Fibroblast of skin of right biceps (primary cell): ENCODE measurements around the gene PIGS.
"Not testable (repeated sequence)": the region's sequence is repeated elsewhere in the genome, so short reads cannot be mapped to it uniquely, and the experiment has no call there.

ENCODE experiments used
- DNase-seq: peaks from one replicate; pipeline ENCODE4 v3.0.0-alpha.2; 2013

The PIGS gene

GRCh38 chr17:28578246-28579195, 7.2 kb upstream of the PIGS start:
- no peak for DNase-seq

GRCh38 chr17:28577466-28577824, 6.1 kb upstream of the PIGS start:
- no peak for DNase-seq

GRCh38 chr17:28576758-28577465, 5.6 kb upstream of the PIGS start, which contains the start of gene ALDOC:
TSS of gene ALDOC (minus strand) at chr17:28576895. CDS start at chr17:28575532, 1,363 bp downstream.
- peak; percentile 92 for DNase-seq

GRCh38 chr17:28576016-28576415, 4.7 kb upstream of the PIGS start:
- not testable (repeated sequence) for DNase-seq

DNA sequence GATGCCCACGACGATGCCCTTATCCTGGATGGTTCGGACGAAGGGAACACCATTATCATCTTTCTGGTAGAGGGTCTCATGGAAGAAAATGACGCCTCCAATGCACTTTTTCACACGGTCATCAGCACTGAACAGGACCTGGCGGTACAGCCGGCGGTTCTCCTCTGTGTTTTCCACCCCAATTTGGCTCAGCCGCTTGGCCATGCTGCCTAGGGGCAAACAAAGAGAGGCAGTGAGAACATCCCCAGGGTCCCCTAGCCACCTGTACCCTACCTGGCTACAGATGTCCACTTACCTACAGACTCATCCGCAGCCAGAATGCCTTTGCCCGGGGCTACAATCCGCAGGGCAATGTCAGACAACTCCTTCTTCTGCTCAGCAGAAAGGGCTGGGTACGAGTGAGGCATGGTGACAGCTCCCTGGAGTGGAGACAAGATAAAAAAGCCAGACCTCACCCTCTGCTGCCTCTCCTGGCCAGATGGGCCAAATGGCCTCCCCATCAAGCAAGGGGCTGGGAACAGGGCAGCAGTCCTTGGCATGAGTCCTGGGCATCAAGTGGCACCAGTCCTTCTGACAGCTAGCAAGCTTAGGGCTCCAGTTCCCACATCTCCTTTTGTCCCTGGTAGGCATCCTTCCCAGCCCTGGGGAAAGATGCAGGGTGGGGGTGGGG, 3.9 kb upstream of the PIGS start:
- DNase-seq, result no peak

- no peak for DNase-seq
These were observed 3.2 kb upstream of the PIGS start for GRCh38 chr17:28574526-28574925.

GRCh38 chr17:28573966-28574480, 2.7 kb upstream of the PIGS start:
- no peak for DNase-seq

DNA sequence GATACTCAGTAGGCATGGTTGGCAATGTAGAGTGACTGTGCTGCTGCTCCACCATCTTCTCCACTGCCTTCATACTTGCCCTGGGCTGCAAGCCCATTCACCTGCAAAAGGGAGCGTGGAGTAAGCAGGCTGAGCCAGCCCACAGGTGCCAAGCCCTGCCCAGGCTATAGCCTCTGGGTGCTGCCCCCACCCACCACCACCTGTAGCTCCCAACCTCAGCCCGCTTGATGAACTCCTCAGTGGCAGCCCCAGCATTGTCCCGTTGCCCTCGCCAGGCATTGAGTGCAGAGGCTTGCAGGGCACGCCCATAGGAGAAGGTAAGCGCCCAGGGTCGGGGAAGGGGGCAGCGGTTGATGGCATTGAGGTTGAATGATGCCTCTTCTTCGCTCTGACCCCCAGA, 2.2 kb upstream of the PIGS start:
- no peak for DNase-seq

DNA sequence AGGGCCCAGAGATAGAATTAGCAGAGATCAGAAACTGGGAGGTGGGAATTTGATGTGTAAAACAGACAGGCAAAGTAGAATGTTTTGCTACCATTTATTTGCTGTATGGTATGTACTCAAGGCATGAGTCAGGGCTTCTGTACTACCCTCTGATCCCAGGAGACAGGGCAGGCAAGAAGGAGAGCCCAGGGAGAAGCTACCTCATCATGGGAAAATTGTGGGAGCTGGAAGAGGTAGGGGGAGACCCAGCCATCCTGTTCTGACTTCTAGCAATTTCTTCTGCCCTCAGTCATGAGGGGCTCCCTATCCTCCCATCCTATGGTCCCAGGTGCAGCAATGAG, 1.7 kb upstream of the PIGS start:
- DNase-seq, result no peak

- no peak for DNase-seq
These were observed 1.1 kb upstream of the PIGS start for GRCh38 chr17:28572259-28573039.

- no peak for DNase-seq
These were observed 486 bp downstream of the PIGS start for GRCh38 chr17:28570716-28571360.

GRCh38 chr17:28569446-28569845, 1.9 kb downstream of the PIGS start:
- no peak for DNase-seq

DNA sequence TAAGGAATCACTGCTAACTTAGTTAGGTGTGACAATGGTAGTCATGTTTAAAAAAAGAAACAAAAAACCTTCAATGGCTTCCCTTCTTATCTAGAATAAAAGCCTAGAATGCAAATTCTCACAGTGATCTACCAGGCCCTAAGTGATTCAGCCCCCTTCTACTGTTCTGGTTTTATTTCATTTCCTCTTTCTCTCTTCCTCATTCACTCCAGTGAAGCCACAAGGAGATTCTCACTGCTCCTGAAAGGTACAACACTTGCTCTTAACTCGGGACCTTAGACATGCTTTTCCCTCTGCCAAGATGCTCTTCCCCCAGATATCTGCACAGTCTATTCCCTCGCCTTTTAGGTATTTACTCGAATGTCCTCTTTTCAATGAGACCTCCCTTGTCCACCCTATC, 3.7 kb downstream of the PIGS start:
- DNase-seq, result no peak

- DNase-seq, result peak; percentile 74
These were observed 7.8 kb downstream of the PIGS start for GRCh38 chr17:28563475-28563874.

DNA sequence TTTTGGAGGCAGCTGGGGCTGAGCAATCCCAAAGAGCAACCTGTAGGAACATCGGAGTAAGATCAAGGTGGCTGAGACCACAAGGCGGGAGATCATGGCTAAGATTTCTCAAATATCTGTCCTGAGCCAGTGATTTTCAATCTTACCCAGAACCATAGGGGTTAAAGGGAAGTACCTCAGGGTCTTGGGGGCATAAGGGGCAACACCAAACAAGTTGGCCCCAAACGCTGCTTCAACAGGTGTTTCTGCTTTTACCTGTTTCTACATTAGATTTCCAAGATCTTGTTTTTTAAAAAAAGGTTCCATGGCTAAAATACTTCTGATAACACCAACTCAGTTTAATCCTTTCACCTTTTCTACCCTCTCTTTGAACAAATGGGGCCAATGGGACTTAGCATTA, 16.3 kb downstream of the PIGS start:
- DNase-seq, result no peak

- DNase-seq, result no peak
These were observed 16.8 kb downstream of the PIGS start for GRCh38 chr17:28554565-28554964.

DNA sequence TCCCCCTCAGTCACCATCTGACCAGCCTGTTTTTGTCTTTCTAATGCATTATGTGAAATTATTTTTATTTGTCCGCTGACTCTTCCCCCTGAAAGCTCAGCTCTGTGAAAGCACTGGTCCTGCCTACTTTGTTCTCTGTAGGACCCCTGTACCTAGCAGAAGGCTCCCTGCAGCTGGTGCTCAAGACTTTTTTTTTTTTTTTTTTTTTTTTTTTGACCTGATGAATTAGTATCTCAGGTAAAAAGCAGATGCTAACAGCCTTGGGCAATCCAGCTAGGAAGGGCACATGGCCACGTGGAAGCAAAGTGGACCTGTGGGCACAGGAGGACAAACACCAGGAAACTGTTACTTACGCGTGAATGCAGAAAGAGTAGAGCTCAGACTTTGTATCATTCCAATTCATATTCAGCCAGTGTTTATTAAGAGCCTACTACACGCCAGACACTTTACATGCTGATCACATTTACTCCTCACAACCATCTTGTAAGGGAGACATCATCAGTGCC, 18.3 kb downstream of the PIGS start:
- DNase-seq, result no peak

DNA sequence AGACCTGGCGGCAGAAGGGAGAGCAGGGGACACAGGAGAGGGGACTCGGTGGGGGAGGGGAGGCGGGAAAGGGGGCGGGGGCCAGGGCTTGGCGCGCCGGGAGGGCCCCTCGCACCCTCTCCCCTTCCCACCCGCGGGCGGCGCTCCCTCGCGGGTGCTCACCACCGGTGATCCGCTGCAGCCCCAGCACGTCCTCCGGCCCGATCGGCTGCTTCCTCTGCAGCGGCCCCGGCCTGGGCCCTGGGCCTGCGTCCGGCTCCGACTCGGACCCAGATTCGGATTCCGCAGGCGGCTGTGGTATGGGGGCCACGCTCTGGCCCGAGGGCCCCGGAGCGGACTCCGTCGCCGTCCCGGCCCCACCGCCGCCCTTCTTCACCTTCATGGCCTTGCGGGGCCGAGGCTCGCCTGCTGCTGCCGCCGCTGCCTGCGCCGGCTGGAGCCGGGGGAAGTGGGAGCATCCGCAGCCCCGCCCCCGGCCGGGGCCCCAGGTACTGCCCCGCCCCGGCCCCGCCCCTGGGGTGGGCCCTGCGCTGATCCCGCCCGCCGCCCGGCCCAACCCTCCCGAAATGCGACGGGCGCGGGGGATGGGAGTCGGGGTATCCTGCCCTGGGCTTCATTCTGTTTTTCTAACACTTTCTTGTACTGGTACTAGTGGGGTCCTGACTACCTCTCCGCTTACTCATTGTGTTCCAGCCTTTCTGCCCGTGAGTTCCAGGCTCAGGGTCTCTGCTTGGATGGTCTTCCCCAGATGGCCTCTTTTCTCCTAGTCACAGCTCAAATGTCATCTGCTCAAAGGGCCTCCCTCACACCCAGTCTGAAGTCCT, 18.9 kb downstream of the PIGS start, which contains the start of gene UNC119:
TSS of gene UNC119 (minus strand) at position 449 of the 824 bp plus-strand sequence. CDS start at position 382, 67 bp downstream.
- peak; percentile 73 for DNase-seq

DNA sequence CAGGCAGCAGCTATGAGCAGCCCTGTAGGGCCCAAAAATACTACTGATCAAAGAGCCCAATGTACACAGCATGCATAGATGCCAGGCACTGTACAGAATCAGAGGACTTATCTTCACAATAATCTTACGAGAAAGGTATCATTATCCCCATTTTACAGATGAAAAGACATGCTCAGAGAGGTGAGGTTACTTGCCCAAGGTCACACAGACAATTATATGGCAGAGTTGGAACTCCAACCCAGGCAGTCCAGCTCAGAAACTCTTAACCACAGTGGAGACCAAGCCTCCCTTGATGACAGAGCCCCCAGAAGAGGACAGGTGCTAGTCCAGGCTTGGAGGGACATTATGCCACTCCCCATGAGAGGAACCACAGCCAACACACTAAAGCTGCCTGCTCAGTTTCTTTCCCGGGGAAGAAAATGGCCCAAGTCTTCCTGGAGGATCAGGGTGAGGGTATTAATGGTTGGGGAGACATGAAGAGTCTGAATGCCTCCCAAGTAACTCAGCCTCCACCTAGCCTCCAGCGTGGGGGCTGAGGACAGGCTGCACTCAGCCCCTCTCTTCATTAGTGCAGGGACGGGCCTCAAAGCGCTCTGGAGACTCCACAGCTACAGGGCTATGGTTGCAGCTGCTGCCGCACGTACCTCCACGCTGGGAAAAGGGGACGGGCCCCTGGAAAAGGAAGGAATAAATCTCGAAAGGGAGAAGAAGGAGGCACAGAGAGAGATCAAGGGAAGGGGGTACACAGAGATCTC, 19.7 kb downstream of the PIGS start:
- no peak for DNase-seq

DNA sequence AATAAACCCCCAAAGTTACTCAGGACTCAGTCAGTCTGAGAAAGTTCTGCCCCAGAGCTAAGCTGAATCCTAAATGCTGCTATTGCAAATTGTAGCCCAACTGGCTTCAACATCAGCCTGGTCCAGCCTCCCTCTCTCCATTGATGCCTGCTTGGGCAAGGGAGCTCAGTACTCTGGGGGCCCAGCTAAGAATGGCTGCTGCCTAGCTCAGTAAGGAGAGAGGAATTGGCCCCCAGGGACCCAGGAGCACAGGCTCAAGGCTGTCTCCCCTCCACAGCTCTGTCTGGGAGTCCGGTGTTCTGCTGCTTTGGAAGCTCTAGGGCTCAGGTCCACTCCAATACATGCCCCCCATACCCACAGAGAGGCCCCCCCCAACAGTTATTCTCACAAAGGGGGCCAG, 20.5 kb downstream of the PIGS start:
- no peak for DNase-seq
